GM21786 (cell line): ENCODE data around the gene CCDC28B.
"Not testable (repeated sequence)": the region's sequence is repeated elsewhere in the genome, so short reads cannot be mapped to it uniquely, and the experiment has no call there.

ENCODE experiments used
- ATAC-seq: cut with Tn5 transposase; IDR thresholded peaks from one replicate; pipeline ENCODE4 v1.9.1; 2021; ENCODE audit not compliant: unreplicated experiment

CCDC28B gene

DNA sequence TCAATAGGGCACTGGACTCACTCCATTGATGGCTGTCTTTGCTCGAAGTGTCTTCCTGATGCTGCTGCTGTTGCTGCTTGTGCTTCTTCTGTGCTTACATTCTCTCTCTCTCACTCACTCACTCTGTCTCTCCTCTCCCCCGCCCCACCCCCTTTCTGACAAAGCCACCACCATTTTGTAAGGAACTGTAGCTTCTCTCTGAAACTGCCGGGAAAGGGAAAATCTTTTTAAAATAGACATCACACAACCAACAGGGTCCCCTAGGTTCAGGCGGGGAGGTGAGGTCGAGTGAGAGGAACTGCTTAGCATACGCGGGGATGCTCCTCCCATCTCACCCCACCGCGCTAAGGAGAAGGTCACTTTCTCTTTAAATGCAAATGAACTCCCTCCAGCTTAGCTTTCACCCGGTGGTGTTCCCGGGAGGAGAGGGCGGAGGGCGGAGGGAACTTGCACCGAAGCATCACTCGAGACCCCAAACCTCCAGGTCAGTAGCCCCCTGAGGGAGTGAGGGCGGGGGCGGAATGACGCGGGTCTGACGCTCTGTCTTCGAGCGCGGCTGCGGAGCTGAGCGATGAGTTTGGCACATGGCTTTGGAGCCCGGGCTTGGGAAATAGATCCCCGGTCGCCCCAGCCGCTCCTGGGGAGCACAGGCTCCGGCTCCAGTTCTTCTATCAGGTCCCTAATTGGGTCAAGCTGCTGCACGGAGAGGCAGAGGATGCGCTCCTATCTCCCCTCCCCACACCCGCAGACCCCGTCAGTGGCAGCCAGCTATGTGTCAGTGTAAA lies at the start of gene CCDC28B:
TSS of gene CCDC28B (plus strand) at position 370 of the 785 bp plus-strand sequence. CDS start 1,341 bp downstream, outside the sequence.
- ATAC-seq = no peak

DNA sequence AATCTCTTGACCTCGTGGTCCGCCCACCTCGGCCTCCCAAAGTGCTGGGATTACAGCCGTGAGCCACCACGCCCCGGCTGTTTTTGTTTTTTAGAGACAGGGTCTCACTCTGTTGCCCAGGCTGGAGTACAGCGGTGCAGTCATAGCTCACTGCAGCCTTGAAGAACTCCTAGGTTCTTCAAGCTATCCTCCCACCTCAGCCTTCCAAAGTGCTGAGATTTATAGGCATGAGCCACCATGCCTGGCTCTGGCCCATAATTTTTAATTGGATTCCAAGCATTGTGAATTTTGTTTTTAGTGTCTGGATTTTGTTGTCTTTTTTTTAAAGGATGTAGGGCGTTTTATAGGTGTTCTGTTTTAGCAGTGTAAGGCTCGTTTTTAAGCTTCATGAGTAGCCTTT lies 49.5 kb upstream of the CCDC28B start:
- ATAC-seq = no peak

- no peak for ATAC-seq
These were observed 49.0 kb upstream of the CCDC28B start for GRCh38 chr1:32151319-32151787.

- ATAC-seq = no peak
These were observed 41.2 kb upstream of the CCDC28B start for GRCh38 chr1:32159189-32159588.

GRCh38 chr1:32163405-32163804 lies 37.0 kb upstream of the CCDC28B start:
- no peak for ATAC-seq

- not testable (repeated sequence) for ATAC-seq
These were observed 34.8 kb upstream of the CCDC28B start for GRCh38 chr1:32165633-32166032.

GRCh38 chr1:32170991-32171390 lies 29.4 kb upstream of the CCDC28B start:
- no peak for ATAC-seq

DNA sequence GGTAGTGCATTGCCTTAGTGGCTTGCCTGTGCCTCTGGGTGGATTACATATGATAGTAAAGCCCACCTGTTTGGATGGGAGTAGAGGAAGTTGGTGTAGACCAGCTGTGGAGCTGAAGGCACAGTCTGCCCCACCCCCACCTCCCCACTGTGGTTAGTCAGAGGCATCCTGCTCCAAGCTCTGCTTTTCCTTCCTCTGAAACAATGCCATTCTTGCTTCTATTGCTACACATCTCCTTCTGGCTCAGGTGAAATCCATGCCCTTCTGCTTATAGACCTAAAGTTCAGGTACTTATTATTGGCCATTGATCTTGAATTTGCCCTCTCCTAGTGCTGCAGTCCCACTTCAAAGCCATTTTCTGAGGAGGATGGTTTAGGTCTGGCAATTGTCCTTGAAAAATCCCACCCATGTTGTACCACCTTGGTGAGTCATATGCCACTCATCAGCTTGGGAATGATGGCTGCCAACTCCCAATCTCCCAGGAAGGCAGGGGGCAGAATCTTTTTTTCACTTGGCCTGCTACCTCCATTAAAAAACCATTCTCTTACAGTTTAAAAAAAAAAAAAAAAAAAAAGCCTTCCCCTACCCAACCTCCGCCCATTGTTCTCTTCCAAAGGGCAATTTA lies 27.7 kb upstream of the CCDC28B start:
- no peak for ATAC-seq

GRCh38 chr1:32178380-32179192 lies 21.8 kb upstream of the CCDC28B start:
- ATAC-seq = no peak

- no peak for ATAC-seq
These were observed 21.3 kb upstream of the CCDC28B start for GRCh38 chr1:32179193-32179442.

GRCh38 chr1:32179443-32180185 lies 20.8 kb upstream of the CCDC28B start, which contains the start of gene TXLNA:
Gene TXLNA (plus strand): TSS chr1:32179675. CDS start chr1:32180346, 671 bp downstream.
- ATAC-seq = peak; percentile 80

DNA sequence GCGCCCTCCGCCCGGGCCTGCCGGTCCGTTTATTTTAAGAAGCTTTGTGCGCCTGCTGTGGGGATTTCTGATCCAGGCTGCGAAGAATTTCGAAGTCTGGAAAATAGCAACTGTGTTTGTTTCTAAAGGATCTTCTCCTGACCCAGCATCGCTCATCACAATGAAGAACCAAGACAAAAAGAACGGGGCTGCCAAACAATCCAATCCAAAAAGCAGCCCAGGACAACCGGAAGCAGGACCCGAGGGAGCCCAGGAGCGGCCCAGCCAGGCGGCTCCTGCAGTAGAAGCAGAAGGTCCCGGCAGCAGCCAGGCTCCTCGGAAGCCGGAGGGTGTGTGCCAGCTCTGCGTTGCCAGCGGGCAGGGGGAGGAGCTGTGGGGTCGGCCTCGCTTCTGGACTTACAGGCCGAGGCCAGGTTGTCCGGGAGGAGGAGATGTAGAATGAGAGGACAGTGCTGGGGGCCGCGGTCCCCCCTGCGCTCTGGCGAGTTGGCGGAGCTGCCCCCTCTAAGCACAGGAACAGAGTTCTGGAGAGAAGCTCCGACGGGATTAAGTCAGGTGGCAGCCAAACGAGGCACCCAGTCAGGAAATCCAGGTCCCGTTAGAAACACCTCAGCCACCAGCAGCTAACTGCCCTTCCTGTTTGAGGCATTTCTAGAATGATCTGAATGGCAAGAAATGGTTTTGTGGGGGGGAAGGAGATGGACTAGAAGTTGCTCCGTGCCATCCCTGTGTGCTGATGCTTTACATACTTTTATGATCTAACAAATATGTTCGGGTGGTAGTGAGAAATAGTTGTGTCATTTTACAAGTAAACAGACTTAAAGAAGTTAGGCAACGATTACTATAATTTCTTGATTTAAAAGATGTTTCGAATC lies 20.0 kb upstream of the CCDC28B start:
- no peak for ATAC-seq

DNA sequence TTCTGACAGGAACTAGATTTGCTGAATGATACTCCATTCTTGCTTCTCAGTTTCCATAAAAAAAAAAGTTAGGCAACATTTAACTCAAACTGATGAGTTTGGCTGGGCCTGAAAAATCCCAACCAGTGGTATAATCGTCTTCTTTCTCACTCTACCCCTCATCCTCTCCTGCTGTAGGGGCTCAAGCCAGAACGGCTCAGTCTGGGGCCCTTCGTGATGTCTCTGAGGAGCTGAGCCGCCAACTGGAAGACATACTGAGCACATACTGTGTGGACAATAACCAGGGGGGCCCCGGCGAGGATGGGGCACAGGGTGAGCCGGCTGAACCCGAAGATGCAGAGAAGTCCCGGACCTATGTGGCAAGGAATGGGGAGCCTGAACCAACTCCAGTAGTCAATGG lies 19.3 kb upstream of the CCDC28B start:
- no peak for ATAC-seq

GRCh38 chr1:32181563-32181962 lies 18.8 kb upstream of the CCDC28B start:
- ATAC-seq = no peak

DNA sequence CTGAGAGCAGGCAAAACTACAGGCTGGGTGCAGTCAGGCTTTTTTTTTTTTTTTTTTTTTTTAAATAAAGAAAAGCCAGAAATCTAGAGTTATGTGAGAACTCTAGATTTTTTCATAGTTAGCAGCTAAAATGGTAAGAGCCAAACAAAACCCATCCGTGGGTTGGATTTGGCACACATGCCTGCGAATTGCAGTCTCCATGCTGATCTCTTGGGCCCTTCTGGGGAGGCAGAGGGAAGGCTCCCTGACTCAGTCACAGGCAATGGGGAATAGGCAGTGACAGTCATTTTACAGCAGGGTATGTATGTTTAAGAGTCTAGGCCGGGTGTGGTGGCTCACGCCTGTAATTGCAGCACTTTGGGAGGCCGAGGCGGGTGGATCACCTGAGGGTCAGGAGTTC lies 18.3 kb upstream of the CCDC28B start:
- no peak for ATAC-seq

DNA sequence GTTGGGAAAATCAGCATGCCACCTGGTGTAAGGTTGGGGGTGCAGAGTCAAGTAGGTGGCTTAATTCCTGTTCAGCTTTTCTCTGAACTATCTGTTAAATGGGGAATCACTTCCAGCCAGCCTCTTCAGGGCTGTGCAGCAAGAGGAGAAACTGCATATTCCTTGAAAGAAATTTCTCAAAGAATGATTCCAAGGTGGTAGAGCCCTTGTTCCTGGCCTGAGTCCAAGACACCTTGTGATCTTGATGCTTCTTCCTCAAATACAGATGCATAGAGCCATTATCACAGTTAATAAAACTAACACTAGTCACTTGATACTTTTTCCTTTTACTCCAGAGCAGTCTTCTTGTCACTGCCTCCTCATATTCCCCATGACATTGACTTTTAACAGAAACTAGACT lies 15.7 kb upstream of the CCDC28B start:
- ATAC-seq = no peak

DNA sequence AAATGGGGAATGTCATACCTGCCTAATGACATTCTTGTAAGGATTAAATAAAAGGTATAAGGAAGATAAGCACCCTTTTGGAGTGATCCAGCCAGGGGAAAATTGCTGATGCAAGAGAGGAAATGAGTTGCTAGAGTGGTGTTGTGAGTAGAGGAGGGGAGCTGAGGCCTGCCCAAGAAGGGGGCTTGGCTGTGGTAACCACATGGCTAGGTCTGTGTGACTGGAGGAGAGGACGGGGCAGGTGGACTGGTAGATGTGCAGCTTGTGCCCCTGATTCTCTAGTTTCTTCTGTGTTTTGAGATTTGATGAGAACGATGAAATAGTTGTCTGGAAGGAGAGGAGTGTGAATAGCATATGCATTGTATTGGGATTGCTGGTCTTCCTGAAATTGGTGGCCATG lies 14.3 kb upstream of the CCDC28B start:
- ATAC-seq = no peak

DNA sequence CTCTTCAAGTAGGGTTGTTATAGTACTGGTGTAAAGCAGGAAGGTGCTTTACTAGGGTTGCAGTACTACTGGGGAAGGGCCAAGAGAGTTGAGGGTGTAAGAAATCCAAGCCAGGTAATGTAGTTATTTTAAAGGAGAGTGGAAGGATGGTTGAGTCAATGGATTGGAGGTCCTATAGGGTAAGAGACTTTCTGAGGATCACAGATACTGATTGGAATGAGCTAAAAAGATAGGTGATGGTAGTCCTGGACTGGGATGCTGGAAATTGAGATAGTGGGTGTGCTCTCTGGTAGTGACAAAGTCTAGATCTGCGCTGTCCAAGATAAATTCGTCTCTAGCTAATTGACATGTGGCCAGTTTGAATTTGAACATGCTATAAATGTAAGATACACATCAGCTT lies 13.9 kb upstream of the CCDC28B start:
- ATAC-seq = no peak

DNA sequence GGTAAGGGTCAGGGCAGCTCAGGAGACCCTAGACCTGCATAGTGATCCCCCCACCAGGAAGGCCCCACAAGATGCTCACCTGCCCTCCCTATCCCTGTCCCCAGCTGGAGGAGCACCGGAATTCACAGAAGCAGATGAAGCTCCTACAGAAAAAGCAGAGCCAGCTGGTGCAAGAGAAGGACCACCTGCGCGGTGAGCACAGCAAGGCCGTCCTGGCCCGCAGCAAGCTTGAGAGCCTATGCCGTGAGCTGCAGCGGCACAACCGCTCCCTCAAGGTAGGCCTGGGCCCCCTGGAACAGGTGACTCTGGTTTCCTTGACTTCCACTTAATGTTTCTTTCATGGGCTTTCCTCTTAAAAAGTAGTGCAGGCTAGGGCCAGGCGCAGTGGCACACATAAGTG lies 12.5 kb upstream of the CCDC28B start:
- ATAC-seq = no peak
